MM.1S (cell line): ENCODE data around the gene DSCAM.

Experiments
- DNase-seq: peaks from one replicate; pipeline ENCODE4 v3.0.0-alpha.2; 2015
- H2AFZ ChIP-seq: fragments of 300-600 bp; sonication (generic); 2 replicates; pipeline ENCODE4 v1.6.0; 2016; ENCODE audit warnings: antibody characterized with exemption, low read length
- H3F3A ChIP-seq: fragments of 300-600 bp; sonication (generic); 2 replicates; pipeline ENCODE4 v1.6.1; 2016; ENCODE audit warnings: mild to moderate bottlenecking, antibody characterized with exemption, low read length, moderate library complexity, mixed read lengths; ENCODE audit not compliant: insufficient read depth
- H3K27ac ChIP-seq: fragments of 300-600 bp; sonication (generic); 2 replicates; pipeline ENCODE4 v1.5.1; 2016; ENCODE audit warnings: mild to moderate bottlenecking, low read length
- H3K27me3 ChIP-seq: fragments of 300-600 bp; sonication (generic); replicated peaks from 2 replicates; pipeline ENCODE4 v1.6.0; 2016; ENCODE audit warnings: low read length; ENCODE audit not compliant: insufficient read depth
- H3K36me3 ChIP-seq: fragments of 300-600 bp; sonication (generic); replicated peaks from 2 replicates; pipeline ENCODE4 v1.6.1; 2016; ENCODE audit warnings: mild to moderate bottlenecking, low read length, mixed read lengths; ENCODE audit not compliant: insufficient read depth
- H3K4me1 ChIP-seq: fragments of 300-600 bp; sonication (generic); 2 replicates; pipeline ENCODE4 v1.6.1; 2016; ENCODE audit warnings: low read length, mixed read lengths
- H3K4me2 ChIP-seq: fragments of 300-600 bp; sonication (generic); 2 replicates; pipeline ENCODE4 v1.6.0; 2016; ENCODE audit warnings: low read depth, low read length
- H3K4me3 ChIP-seq: fragments of 300-600 bp; sonication (generic); 2 replicates; pipeline ENCODE4 v1.5.1; 2016; ENCODE audit warnings: low read length, mixed read lengths
- H3K79me2 ChIP-seq: fragments of 300-600 bp; sonication (generic); 2 replicates; pipeline ENCODE4 v1.6.1; 2016; ENCODE audit warnings: mixed run types, low read length, mixed read lengths
- H3K9ac ChIP-seq: fragments of 300-600 bp; sonication (generic); 2 replicates; pipeline ENCODE4 v1.6.1; 2016; ENCODE audit warnings: low read length, mixed read lengths
- H3K9me2 ChIP-seq: fragments of 300-600 bp; sonication (generic); replicated peaks from 2 replicates; pipeline ENCODE4 v1.6.1; 2016; ENCODE audit warnings: mild to moderate bottlenecking, low read length, mixed read lengths; ENCODE audit not compliant: insufficient read depth
- H3K9me3 ChIP-seq: fragments of 300-600 bp; sonication (generic); replicated peaks from 2 replicates; pipeline ENCODE4 v1.6.1; 2016; ENCODE audit warnings: mild to moderate bottlenecking, low read length, mixed read lengths; ENCODE audit not compliant: insufficient read depth
- H4K20me1 ChIP-seq: fragments of 300-600 bp; sonication (generic); 2 replicates; pipeline ENCODE4 v1.6.1; 2016; ENCODE audit warnings: mild to moderate bottlenecking, low read length, moderate library complexity, mixed read lengths; ENCODE audit not compliant: insufficient read depth
- CTCF ChIP-seq: fragments of 300-600 bp; sonication (generic); IDR thresholded peaks from 2 replicates; pipeline ENCODE4 v1.5.1; 2016; ENCODE audit warnings: antibody characterized with exemption, low read length, mixed read lengths
- EZH2 ChIP-seq: fragments of 300-600 bp; sonication (generic); optimal IDR thresholded peaks from 2 replicates; pipeline ENCODE3; 2017; ENCODE audit warnings: low read depth, mild to moderate bottlenecking, antibody characterized with exemption, low read length, mixed read lengths
- EZH2phosphoT487 ChIP-seq: fragments of 300-600 bp; sonication (generic); IDR thresholded peaks from 2 replicates; pipeline ENCODE4 v1.6.1; 2018; ENCODE audit warnings: antibody characterized with exemption, low read length

The DSCAM gene

GRCh38 chr21:40373761-40374160, 473.2 kb downstream of the DSCAM start:
- Histone ChIP-seq H3K9me3 (no peaks in the 10 kb centered on the region), H3K79me2 (no peaks in the 10 kb centered on the region), H3K27me3 (no peaks in the 10 kb centered on the region), H3K9ac (no peak overlapping the region), H3K4me3 (no peak overlapping the region), H3K4me2 (no peak overlapping the region), H3K36me3 (no peaks in the 10 kb centered on the region), H4K20me1 (no peaks in the 10 kb centered on the region), H3F3A (no peaks in the 10 kb centered on the region), H3K27ac (no peak overlapping the region), H2AFZ (no peak overlapping the region), H3K9me2 (no peaks in the 10 kb centered on the region), H3K4me1 (no peaks in the 10 kb centered on the region)
- TF ChIP-seq EZH2 (no peak), CTCF (no peak), EZH2phosphoT487 (no peak)
- no peak for DNase-seq

- Histone ChIP-seq H3K9me2 (no peaks in the 10 kb centered on the region), H3K4me2 (no peak overlapping the region), H3K9me3 (no peaks in the 10 kb centered on the region), H3K4me1 (no peaks in the 10 kb centered on the region), H3K27ac (no peak overlapping the region), H3K79me2 (no peaks in the 10 kb centered on the region), H2AFZ (no peak overlapping the region), H3K9ac (no peak overlapping the region), H3K27me3 (no peaks in the 10 kb centered on the region), H3K36me3 (no peaks in the 10 kb centered on the region), H4K20me1 (no peaks in the 10 kb centered on the region), H3F3A (no peaks in the 10 kb centered on the region), H3K4me3 (no peak overlapping the region)
- no peak for DNase-seq
- TF ChIP-seq CTCF = no peak
- no peak for TF ChIP-seq EZH2phosphoT487
- TF ChIP-seq EZH2 = no peak
Measured at GRCh38 chr21:40372506-40372905, 474.5 kb downstream of the DSCAM start.

- TF ChIP-seq CTCF = no peak
- TF ChIP-seq EZH2phosphoT487 = no peak
- TF ChIP-seq EZH2 = no peak
- Histone ChIP-seq H4K20me1 (no peaks in the 10 kb centered on the region), H3K4me3 (no peak overlapping the region), H3K4me2 (no peak overlapping the region), H3K36me3 (no peaks in the 10 kb centered on the region), H3K9me3 (no peaks in the 10 kb centered on the region), H3K9me2 (no peaks in the 10 kb centered on the region), H3K27ac (no peak overlapping the region), H3K27me3 (no peaks in the 10 kb centered on the region), H3F3A (no peaks in the 10 kb centered on the region), H3K9ac (no peak overlapping the region), H2AFZ (no peak overlapping the region), H3K4me1 (no peaks in the 10 kb centered on the region), H3K79me2 (no peaks in the 10 kb centered on the region)
- DNase-seq = no peak
Measured at GRCh38 chr21:40371329-40371728, 475.6 kb downstream of the DSCAM start.
